AG09319 (cell line): Measurements from ENCODE around the gene E2F4.

Experiments used
- DNase-seq: peaks from one replicate; pipeline ENCODE4 v3.0.0-alpha.2; 2010; ENCODE audit warnings: low read depth; ENCODE audit errors: extremely low read depth
- TF ChIP-seq, protein P1 (sequence below): IDR thresholded peaks from 2 replicates; pipeline ENCODE4 v1.5.1; 2011; ENCODE audit warnings: low read depth, mild to moderate bottlenecking, inconsistent platforms, low read length, moderate library complexity

E2F4 gene

DNA sequence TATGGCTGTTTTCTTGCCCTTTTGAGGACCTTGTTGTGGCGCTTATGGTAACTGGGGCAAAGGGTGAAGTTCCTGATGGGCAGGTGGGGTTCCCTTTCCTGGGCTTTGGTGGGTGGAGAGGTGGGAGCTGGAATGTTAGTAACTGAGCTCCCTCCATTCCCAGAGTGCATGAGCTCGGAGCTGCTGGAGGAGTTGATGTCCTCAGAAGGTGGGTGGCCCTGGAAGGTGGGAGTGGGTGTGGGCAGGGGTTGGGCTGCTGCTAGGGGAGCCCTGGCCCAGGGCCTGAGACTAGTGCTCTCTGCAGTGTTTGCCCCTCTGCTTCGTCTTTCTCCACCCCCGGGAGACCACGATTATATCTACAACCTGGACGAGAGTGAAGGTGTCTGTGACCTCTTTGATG lies 5.7 kb downstream of the E2F4 start:
- TF ChIP-seq, protein P1, sequence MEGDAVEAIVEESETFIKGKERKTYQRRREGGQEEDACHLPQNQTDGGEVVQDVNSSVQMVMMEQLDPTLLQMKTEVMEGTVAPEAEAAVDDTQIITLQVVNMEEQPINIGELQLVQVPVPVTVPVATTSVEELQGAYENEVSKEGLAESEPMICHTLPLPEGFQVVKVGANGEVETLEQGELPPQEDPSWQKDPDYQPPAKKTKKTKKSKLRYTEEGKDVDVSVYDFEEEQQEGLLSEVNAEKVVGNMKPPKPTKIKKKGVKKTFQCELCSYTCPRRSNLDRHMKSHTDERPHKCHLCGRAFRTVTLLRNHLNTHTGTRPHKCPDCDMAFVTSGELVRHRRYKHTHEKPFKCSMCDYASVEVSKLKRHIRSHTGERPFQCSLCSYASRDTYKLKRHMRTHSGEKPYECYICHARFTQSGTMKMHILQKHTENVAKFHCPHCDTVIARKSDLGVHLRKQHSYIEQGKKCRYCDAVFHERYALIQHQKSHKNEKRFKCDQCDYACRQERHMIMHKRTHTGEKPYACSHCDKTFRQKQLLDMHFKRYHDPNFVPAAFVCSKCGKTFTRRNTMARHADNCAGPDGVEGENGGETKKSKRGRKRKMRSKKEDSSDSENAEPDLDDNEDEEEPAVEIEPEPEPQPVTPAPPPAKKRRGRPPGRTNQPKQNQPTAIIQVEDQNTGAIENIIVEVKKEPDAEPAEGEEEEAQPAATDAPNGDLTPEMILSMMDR: no peak

DNA sequence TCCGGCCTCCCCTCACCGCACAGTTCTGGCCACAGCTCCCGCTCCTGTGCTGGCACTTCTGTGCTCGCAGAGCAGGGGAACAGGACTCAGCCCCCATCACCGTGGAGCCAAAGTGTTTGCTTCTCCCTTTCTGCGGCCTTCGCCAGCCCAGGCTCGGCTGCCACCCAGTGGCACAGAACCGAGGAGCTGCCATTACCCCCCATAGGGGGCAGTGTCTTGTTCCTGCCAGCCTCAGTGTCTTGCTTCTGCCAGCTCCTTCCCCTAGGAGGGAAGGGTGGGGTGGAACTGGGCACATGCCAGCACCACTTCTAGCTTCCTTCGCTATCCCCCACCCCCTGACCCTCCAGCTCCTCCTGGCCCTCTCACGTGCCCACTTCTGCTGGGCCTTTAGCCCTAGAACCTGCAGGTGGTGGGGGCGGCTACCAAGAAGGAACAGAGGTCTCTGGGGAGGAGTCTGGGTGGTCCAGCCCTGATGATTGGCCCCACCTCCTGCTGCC lies 6.3 kb downstream of the E2F4 start:
- DNase-seq: no peak
- TF ChIP-seq, protein P1: peak; percentile 67

More for the DNA sequence above, 5.7 kb downstream of the E2F4 start:
- DNase-seq: no peak

DNA sequence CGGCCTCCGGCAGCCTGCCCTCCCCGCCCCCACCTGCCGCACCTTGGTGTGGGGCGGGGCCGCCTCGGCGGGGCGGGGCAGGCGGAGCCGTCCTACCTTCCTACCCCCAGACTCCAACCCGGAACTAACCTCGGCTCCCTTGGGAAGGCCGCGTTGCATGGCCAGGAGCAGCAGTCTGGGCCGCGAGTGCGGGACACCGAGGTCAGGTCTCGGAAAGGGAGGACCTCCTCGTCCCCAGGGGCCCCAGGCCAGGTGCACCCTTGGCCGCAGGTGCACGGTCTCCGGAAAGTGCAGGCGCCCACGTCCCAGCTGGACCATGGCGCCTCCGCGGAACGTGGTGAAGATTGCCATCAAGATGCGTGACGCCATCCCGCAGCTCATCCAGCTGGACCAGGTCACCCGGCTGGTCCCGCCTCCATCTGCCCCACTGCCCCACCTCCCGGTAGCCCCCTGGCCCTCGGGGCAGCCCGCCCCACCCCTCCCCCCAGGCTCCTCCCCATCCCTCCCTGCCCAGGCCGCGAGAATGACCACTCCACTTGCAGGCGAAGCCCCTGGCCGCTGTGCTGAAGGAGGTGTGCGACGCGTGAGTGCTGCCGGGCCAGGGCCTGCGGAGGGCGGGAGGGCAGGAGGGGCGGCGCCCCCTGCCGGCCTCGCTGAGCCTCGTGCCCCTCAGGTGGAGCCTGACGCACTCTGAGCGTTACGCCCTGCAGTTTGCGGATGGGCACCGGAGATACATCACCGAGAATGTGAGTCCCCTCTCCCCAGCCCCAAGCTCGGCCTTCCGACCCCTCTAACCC lies 7.3 kb downstream of the E2F4 start, which contains the start of gene ELMO3:
TSS of gene ELMO3 (plus strand) at position 121 of the 797 bp plus-strand sequence. CDS start at position 317, 196 bp downstream.
- DNase-seq: no peak

DNA sequence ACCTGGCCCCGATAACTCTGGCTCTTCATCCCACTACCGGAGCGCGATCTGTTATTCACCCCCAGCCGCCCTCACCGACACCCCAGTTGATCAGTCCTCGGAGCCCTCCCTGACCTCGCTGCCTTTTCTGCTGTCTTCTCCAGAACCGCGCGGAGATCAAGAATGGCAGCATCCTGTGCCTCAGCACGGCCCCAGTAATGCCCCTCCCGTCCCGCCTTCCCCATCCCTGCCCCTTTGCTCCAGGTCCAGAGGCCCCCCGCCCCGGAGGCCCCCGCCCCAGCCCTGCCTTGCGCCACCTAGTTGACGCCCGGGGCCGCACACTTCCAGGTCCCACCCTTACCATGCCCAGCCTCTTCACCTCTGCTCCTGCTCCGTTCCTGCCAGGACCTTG lies 7.8 kb downstream of the E2F4 start:
- TF ChIP-seq, protein P1: no peak
- no peak for DNase-seq

More for the DNA sequence above, 7.3 kb downstream of the E2F4 start, which contains the start of gene ELMO3:
- TF ChIP-seq, protein P1: peak; percentile 34

DNA sequence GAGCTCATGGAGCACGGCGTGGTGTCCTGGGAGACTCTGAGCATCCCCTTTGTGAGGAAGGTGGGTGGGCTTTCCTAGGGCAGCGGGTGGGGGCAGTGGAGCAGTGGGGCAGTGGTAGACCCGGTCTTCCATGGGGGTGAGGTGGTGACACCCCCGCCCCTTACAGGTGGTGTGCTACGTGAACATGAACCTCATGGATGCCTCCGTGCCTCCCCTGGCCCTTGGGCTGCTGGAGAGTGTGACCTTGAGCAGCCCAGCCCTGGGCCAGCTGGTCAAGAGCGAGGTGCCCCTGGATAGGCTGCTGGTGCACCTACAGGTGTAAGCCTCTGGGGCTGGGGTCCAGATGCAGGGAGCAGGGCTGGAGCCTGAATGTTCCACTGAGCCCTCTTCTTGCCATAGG lies 8.5 kb downstream of the E2F4 start:
- TF ChIP-seq, protein P1: no peak
- no peak for DNase-seq

DNA sequence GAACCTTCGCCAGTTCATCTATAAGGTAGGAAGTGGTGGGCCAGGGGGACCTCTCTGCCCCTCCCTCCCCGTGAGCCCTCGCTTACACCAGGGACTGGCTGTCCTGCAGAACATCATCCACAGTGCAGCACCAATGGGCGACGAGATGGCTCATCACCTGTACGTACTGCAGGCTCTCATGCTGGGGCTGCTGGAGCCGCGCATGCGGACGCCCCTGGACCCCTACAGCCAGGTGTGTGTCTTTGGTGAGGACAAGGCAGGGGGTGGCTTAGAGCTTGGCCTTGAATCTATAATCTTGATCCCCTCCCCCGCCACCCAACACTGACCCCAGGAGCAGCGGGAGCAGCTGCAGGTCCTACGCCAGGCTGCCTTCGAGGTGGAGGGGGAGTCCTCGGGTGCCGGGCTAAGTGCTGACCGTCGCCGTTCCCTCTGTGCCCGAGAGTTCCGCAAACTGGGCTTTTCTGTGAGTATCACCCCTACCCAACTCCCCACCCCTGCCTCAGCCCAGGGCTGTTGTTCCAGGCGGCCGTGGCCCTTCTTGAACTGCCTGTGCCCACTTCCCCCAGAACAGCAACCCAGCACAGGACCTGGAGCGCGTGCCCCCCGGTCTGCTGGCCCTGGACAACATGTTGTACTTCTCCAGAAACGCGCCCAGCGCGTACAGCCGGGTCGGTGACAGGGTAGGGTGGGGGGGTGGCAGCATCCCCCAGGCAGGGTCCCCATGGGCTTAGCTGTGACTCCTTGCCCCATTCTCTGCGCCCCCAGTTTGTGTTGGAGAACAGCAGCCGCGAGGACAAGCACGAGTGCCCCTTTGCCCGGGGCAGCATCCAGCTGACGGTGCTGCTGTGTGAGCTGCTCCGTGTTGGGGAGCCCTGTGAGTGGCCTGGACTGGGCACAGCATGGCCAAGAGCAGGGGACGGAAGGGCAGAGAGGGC lies 9.7 kb downstream of the E2F4 start:
- DNase-seq: no peak
- TF ChIP-seq, protein P1: no peak
